Skeletal muscle cell (primary cell): ENCODE data around the gene SPATA31D4.

Experiments
- DNase-seq: peaks from one replicate; pipeline ENCODE4 v3.0.0-alpha.2; 2010; ENCODE audit warnings: low read depth
- H3K4me3 ChIP-seq: 2 replicates; pipeline ENCODE4 v1.5.1; 2011; ENCODE audit warnings: low read depth, mild to moderate bottlenecking, control low read depth, low read length, moderate library complexity

Gene SPATA31D4

DNA sequence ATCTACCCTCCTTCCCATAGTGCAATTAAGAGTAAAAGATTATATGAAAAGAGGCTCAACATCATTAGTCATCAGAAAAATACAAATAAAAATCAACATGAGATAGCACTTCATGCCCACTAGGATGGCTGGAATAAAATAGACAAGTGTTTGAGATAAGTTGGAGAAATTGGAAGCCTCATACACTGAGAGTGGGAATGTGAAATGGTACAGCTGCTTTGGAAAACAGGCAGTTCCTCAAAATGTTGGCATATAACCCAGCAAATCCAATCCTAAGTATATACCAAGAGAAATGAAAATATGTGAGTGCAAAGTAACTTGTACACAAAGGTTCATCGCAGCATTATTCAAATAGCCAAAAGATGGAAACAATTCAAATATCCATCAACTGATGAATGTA is 24.9 kb downstream of the SPATA31D4 start:
- no peak for DNase-seq
- no peak overlapping the region for H3K4me3 ChIP-seq

GRCh38 chr9:81955625-81956024 is 27.4 kb downstream of the SPATA31D4 start:
- DNase-seq = no peak
- H3K4me3 ChIP-seq = no peak overlapping the region

GRCh38 chr9:81964218-81965171 is 36.3 kb downstream of the SPATA31D4 start:
- DNase-seq = no peak
- H3K4me3 ChIP-seq = no peak overlapping the region

GRCh38 chr9:81968026-81968425 is 39.8 kb downstream of the SPATA31D4 start:
- no peak for DNase-seq
- H3K4me3 ChIP-seq = no peak overlapping the region

DNA sequence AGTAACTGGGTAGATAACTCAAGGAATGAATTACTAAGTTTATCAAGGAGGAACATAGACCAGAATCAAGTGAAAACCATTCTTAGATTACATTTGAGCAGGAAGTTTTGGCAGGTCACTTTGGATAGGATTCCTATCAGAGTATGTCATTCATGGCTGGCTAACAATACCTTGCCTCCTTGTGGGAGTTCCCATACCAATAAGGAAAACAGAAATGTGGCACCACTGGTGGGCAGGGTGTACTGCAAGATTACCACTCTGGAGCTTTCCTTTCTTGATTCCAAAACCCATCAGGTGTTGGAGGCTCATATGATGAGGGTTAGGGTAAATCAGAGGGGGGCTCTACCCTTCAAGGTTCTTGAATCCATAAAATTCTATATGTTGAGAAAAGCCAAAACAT is 41.7 kb downstream of the SPATA31D4 start:
- H3K4me3 ChIP-seq = no peak overlapping the region
- DNase-seq = no peak

GRCh38 chr9:81971727-81972126 is 43.5 kb downstream of the SPATA31D4 start:
- no peak overlapping the region for H3K4me3 ChIP-seq
- DNase-seq = no peak

GRCh38 chr9:81974764-81975163 is 46.5 kb downstream of the SPATA31D4 start:
- no peak overlapping the region for H3K4me3 ChIP-seq
- no peak for DNase-seq

DNA sequence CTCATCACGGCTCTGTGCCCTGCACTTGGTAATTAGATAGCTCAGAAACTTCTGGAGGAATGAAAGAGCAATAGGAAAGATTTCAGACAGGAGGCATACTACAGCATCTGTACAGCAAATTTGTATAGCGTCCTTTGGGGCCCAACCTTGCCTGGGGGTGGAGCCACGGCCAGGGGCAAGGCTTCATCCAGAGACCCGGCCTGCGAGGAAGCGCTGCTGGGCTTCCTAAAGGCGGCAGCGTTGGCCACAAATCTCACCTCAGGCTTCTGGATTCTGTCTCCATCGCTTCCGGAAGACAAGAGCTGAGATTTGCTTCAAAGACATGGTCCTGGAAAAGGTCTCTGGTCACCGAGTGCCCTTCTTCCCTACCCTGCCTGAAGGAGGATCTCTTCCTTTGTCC is 48.1 kb downstream of the SPATA31D4 start:
- no peak for DNase-seq
- H3K4me3 ChIP-seq = no peak overlapping the region

- H3K4me3 ChIP-seq = no peak overlapping the region
- DNase-seq = no peak
Observed at GRCh38 chr9:81979196-81979595, 51.0 kb downstream of the SPATA31D4 start.

DNA sequence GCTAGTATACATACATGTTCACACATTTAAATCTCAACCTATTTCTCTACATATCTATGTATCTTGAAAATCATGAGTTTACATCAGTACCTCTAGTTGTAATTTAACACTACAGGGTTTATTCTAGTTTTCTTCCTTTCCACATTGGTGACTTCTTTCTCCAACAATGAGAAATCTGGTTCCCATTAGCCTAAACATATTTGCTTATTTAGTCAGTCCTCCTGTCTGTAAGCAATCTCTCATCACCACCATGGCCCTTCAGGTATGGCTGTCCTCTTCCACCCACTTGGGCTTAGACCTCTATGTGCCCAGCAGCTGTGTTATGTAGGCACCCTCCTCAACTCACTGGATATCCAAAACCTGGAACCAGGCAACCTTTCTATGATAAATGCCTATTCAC is 52.3 kb downstream of the SPATA31D4 start:
- H3K4me3 ChIP-seq = no peak overlapping the region
- DNase-seq = no peak

- DNase-seq = no peak
- no peak overlapping the region for H3K4me3 ChIP-seq
Observed at GRCh38 chr9:81981883-81982282, 53.7 kb downstream of the SPATA31D4 start.
